Heart left ventricle (tissue), 16 donors: ENCODE results near the gene TNFAIP1. TPM values are rescaled to one million over a fixed set of nuclear protein-coding genes. Genes with fewer than 3 reads are reported as not detected.

Experiments
- ATAC-seq, 4 donors: fragments of 200-7000 bp; cut with Tn5 transposase; one replicate each; pipeline ENCODE4 v1.9.1; 2020 to 2022; ENCODE audit warnings: moderate library complexity in 4 of 4, mild to moderate bottlenecking in 3 of 4, moderate number of reproducible peaks in 1 of 4
- DNase-seq, 5 donors: peaks; one replicate each; pipeline ENCODE4 v3.0.0-alpha.2; 2020
- H3K27ac ChIP-seq, 12 donors: fragments of 200-600 bp; sonication (generic) in 4 of 12; one replicate each; pipeline versions ENCODE4 v1.5.0 to v1.8.0; 2016 to 2022; ENCODE audit warnings: mild to moderate bottlenecking in 2 of 12
- H3K27me3 ChIP-seq, 9 donors: fragments of 200-600 bp; sonication (generic) in 2 of 9; one replicate each; pipeline versions ENCODE4 v1.5.1 to v1.8.0; 2016 to 2022; ENCODE audit warnings: mild to moderate bottlenecking in 3 of 9
- H3K36me3 ChIP-seq, 9 donors: fragments of 200-600 bp; sonication (generic) in 2 of 9; one replicate each; pipeline versions ENCODE4 v1.5.0 to v1.8.0; 2018 to 2022; ENCODE audit warnings: mild to moderate bottlenecking in 2 of 9
- H3K4me1 ChIP-seq, 12 donors: fragments of 200-600 bp; sonication (generic) in 4 of 12; one replicate each; pipeline versions ENCODE4 v1.5.0 to v1.8.0; 2016 to 2022; ENCODE audit warnings: mild to moderate bottlenecking in 3 of 12
- H3K4me3 ChIP-seq, 12 donors: fragments of 200-600 bp; sonication (generic) in 4 of 12; one replicate each; pipeline versions ENCODE4 v1.5.0 to v1.8.0; 2017 to 2022; ENCODE audit warnings: mild to moderate bottlenecking in 9 of 12, moderate library complexity in 4 of 12
- H3K9me3 ChIP-seq, 12 donors: fragments of 200-600 bp; sonication (generic) in 4 of 12; one replicate each; pipeline versions ENCODE4 v1.5.0 to v1.8.0; 2016 to 2022; ENCODE audit warnings: mild to moderate bottlenecking in 1 of 12
- POLR2A ChIP-seq, 2 donors: fragments of 450-650 bp; IDR thresholded peaks; one replicate each; pipeline ENCODE4 v1.6.1; 2017; ENCODE audit warnings: antibody characterized with exemption in 2 of 2, mild to moderate bottlenecking in 2 of 2, moderate library complexity in 2 of 2
- WGBS, 4 donors: extraction: QIAGEN DNeasy Blood & Tissue Kit in 2 of 4; methylation state at CpG; one replicate each; pipeline versions ENCODE4 v1.1.5 to v1.1.7; 2013 to 2018; 5-methylcytosine and 5-hydroxymethylcytosine counted together
- intact Hi-C, 10 donors: fragments of 100-400 bp; cut with DNase I; formaldehyde crosslinking; loops; one replicate each; pipeline versions ENCODE4 v1.11.1 to v1.14.2; 2022
- polyA plus RNA-seq, 2 donors: library from polyadenylated mRNA; stranded (reverse); fragments of 200-250 nt; gene quantifications; one replicate each; pipeline ENCODE4 v1.2.3, GENCODE V29; 2013
- total RNA-seq, 9 donors: library from RNA; depleted of rRNA in 2 of 9; stranded (reverse); fragments of >200 nt in 2 of 9; fragmentation: NEBNext Ultra II Directional in 3 of 9; extraction: Animal tissue kit (Norgen Biotek cat#: 25700) in 3 of 9; gene quantifications; one replicate each; pipeline versions ENCODE4 v1.1.0 to v1.2.4, GENCODE V29; 2016 to 2023
- TF ChIP-seq, protein P1 (sequence below), 12 donors: fragments of 200-600 bp; sonication (generic) in 4 of 12; IDR thresholded peaks; one replicate each; pipeline versions ENCODE4 v1.5.0 to v1.8.0; 2018 to 2022; ENCODE audit warnings: antibody characterized with exemption in 12 of 12, mild to moderate bottlenecking in 5 of 12
- donor health status: ischemic (EF 13 %, LVEDD 7.1; RV severe dilation, severe dysfunction).
- donor health status: healthy with polysubstance abuse.
- donor health status: DM: no; HTN: yes; CAD: no.
- donor health status: DM: no; HTN: no; CAD: no.
- donor health status: ischemic (EF 25% LVEDD 6.9; RV normal size, moderate dysfunction).
- donor health status: ischemic (EF 25% LVEDD 5.7; RV mildly dilated, moderate dysfunction).
- donor health status: healthy.
- donor health status: DM: yes; HTN: yes; CAD: no.
- donor health status: ischemic (EF 35%, LVEDD 5.7; RV mildly dilated, moderate dysfunction).
- donor health status: nonischemic (EF 11% LVEDD 7.7; RV severe dilation, severe dysfunction).
- donor health status: DM: yes; HTN: yes; CAD: no.
- donor health status: PGD.
- donor health status: ischemic (EF 29% LVEDD 5.4; RV normal size, mild dysfunction).
- donor health status: nonischemic (EF 23%, LVEDD 6.1; RV moderate dilation, normal function).

Gene TNFAIP1
- total and polyA plus RNA-seq, 11 donors: 11.9 to 83.4 (median 47.8) TPM

DNA sequence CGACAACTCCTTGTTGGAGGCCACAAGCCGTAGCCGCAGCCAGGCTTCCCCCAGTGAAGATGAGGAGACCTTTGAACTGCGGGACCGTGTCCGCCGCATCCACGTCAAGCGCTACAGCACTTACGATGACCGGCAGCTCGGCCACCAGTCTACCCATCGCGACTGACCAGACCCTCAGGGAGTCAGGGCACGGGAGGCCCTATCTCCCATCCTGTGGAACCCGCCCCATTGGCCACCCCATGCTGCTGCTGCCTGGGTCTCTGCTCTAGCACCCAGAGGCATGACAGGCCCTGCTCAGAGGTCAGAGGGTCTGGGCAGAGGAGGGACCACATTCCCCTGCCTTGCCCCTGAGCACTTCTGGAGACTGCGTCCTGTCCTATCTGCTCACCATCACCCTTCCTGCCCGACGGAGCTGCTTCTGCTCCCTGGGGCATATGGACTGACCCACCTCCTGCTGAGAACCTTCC lies 8.9 kb downstream of the TNFAIP1 start:
- peak in 1 of 4 donors; percentile 2 for ATAC-seq
- WGBS, 4 donors: 79 to 90% (median 84%) methylated on average over 12 to 19 of the region's 19 CpGs
- Histone ChIP-seq H3K4me3 (no peak overlapping the region), H3K9me3 (no peaks in the 10 kb centered on the region), H3K27me3 (no peaks in the 10 kb centered on the region), H3K27ac (peak overlapping the region in 3 of 12 donors; percentile 4 to 64 (median 29)), H3K4me1 (peaks cover 0 to 62% (median 35%) of the 10 kb centered on the region in 12 donors), H3K36me3 (peaks cover 4 to 100% (median 96%) of the 10 kb centered on the region in 9 donors)
- intact Hi-C loops: no loop called here
- TF ChIP-seq POLR2A (IDR thresholded peaks at IDR 0.05): no peak
- TF ChIP-seq, protein P1, sequence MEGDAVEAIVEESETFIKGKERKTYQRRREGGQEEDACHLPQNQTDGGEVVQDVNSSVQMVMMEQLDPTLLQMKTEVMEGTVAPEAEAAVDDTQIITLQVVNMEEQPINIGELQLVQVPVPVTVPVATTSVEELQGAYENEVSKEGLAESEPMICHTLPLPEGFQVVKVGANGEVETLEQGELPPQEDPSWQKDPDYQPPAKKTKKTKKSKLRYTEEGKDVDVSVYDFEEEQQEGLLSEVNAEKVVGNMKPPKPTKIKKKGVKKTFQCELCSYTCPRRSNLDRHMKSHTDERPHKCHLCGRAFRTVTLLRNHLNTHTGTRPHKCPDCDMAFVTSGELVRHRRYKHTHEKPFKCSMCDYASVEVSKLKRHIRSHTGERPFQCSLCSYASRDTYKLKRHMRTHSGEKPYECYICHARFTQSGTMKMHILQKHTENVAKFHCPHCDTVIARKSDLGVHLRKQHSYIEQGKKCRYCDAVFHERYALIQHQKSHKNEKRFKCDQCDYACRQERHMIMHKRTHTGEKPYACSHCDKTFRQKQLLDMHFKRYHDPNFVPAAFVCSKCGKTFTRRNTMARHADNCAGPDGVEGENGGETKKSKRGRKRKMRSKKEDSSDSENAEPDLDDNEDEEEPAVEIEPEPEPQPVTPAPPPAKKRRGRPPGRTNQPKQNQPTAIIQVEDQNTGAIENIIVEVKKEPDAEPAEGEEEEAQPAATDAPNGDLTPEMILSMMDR (IDR thresholded peaks at IDR 0.05): no peak
- no peak for DNase-seq

DNA sequence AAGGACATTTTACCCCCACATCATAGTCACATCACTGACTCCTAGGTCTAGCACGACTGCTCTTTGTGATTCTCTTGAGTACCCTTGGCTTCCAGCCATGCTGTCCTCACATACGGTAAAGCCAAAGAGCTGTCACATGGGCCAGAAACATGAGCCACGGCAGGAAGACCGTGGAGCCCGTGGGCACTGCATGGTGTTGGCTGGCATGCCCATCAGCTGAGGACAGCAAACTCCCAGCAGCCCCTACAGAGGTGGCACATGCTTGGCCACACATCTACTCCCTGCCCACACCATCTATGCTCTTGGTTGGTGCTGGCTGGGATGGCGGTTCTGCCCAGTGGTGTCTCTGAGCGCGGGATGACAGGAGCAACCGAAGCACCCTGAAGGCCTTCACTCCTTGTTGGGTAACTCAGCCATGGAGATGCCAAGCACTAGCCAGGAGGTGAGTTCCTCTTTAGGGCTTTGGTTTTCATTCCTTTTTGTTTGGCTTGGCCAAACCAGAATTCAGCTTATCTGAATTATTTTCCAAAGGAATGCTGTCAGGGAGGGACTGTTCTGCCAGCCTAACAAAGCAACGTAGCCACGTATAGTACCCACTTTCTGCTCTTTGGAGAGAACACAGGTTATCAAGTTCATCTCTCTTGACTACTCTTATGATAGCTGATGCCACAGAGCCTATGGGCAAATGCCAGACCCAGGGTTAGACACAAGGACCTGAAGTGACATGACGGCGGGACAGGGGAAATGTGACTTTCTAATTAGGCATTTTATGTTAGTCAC lies 10.0 kb downstream of the TNFAIP1 start:
- peak overlapping the region in 10 of 12 donors; percentile 8 to 68 (median 35) for H3K27ac ChIP-seq
- intact Hi-C loops: no loop called here
- ATAC-seq: peak; percentile 56 to 71 (median 64)
- 45 to 52% (median 48%) methylated on average over 13 of the region's 13 CpGs for WGBS, 4 donors
- peak in 4 of 5 donors; percentile 45 to 75 (median 67) for DNase-seq
- no peaks in the 10 kb centered on the region for H3K27me3 ChIP-seq
- no peak for TF ChIP-seq POLR2A (IDR thresholded peaks at IDR 0.05)
- TF ChIP-seq, protein P1 (IDR thresholded peaks at IDR 0.05): no peak
- no peaks in the 10 kb centered on the region for H3K9me3 ChIP-seq
- H3K36me3 ChIP-seq: peaks cover 4 to 100% (median 96%) of the 10 kb centered on the region in 9 donors
- no peak overlapping the region for H3K4me3 ChIP-seq
- peaks cover 0 to 53% (median 28%) of the 10 kb centered on the region in 12 donors for H3K4me1 ChIP-seq

DNA sequence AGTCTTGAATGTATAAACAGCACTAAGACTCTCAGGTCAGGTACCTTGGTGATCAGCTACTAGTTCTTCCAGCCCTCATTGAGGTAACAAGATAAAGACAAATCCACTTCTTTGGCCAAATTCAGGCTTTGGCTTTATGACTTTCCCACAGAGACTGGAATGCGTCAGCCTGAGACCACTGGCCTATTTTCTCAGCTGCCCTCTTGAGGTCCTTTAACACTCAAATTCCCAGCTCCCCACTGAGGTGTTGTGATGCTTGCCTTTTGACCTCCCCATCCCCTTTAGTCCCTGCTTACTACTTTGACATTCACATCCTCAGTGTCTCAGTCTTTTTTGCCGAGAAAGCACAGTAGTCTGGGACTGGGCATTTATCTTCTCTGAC lies 10.6 kb downstream of the TNFAIP1 start:
- 73 to 90% (median 83%) methylated on average over 2 of the region's 2 CpGs for WGBS, 4 donors
- H3K9me3 ChIP-seq: no peaks in the 10 kb centered on the region
- no peak overlapping the region for H3K4me3 ChIP-seq
- intact Hi-C loops: no loop called here
- TF ChIP-seq, protein P1 (IDR thresholded peaks at IDR 0.05): no peak
- TF ChIP-seq POLR2A (IDR thresholded peaks at IDR 0.05): no peak
- peaks cover 0 to 47% (median 28%) of the 10 kb centered on the region in 12 donors for H3K4me1 ChIP-seq
- H3K27me3 ChIP-seq: no peaks in the 10 kb centered on the region
- ATAC-seq (no peak), DNase-seq (no peak)
- peak overlapping the region in 10 of 12 donors; percentile 8 to 68 (median 48) for H3K27ac ChIP-seq
- peaks cover 4 to 100% (median 96%) of the 10 kb centered on the region in 9 donors for H3K36me3 ChIP-seq

DNA sequence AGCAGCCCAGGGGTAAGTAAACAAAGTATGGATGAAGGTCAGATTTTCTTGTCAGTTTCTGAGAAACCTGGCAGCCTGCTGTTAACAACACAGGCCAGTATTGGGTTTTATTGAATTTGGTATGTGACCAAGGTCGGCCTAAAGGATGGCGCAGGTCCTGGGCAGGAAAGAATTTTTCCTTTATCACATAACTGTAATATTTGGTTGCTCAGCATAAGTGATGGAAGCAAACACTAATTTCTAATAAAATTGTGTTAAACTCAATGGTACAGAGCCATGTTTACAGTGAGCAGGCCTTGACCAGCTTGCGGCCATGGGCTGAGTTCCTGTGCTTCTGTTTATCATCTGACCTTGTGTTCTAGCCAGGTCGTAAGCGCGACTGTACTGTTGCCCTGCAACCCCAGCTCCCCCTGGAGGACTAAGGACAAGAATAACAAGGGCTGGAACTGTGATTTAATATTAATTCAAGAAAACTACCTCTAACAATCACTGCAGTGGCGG lies 11.2 kb downstream of the TNFAIP1 start:
- Histone ChIP-seq H3K36me3 (peaks cover 4 to 100% (median 96%) of the 10 kb centered on the region in 9 donors), H3K9me3 (no peaks in the 10 kb centered on the region), H3K27me3 (no peaks in the 10 kb centered on the region), H3K4me3 (no peak overlapping the region), H3K27ac (peak overlapping the region in 10 of 12 donors; percentile 25 to 68 (median 54)), H3K4me1 (peaks cover 0 to 46% (median 28%) of the 10 kb centered on the region in 12 donors)
- TF ChIP-seq, protein P1 (IDR thresholded peaks at IDR 0.05): peak in 10 of 12 donors; percentile 16 to 51 (median 40)
- no peak for TF ChIP-seq POLR2A (IDR thresholded peaks at IDR 0.05)
- intact Hi-C loops: no loop called here
- no peak for DNase-seq
- ATAC-seq: peak in 3 of 4 donors; percentile 24 to 66 (median 34)
- 42 to 53% (median 48%) methylated on average over 7 of the region's 7 CpGs for WGBS, 4 donors
